GM12878 (cell line): ENCODE data around the gene IRS2.

Experiments used
- CHD2 ChIP-seq: IDR thresholded peaks from 2 replicates; pipeline ENCODE4 v1.6.1; 2011; ENCODE audit warnings: low read depth, low read length, improper control_type of control experiment, borderline replicate concordance
- CTCF ChIP-seq, 3 experiments: IDR thresholded peaks in 2 of 3; conservative IDR thresholded peaks in 1 of 3; 2 replicates each; pipeline ENCODE4 v1.5.1; 2011; ENCODE audit warnings: low read depth in 3 of 3, low read length in 3 of 3, mild to moderate bottlenecking in 3 of 3, control low read depth in 2 of 3, moderate library complexity in 2 of 3, inconsistent platforms in 1 of 3, mixed read lengths in 1 of 3; ENCODE audit not compliant: control insufficient read depth in 2 of 3, insufficient read depth in 1 of 3; ENCODE audit errors: extremely low read depth in 1 of 3
- FOXM1 ChIP-seq: IDR thresholded peaks from 2 replicates; pipeline ENCODE4 v1.6.1; 2012; ENCODE audit warnings: low read depth, mild to moderate bottlenecking, inconsistent platforms, low read length, moderate library complexity
- JUND ChIP-seq: IDR thresholded peaks from 2 replicates; pipeline ENCODE4 v1.6.1; 2012; ENCODE audit warnings: low read depth, mild to moderate bottlenecking, low read length, improper control_type of control experiment, moderate library complexity
- RCOR1 ChIP-seq: conservative IDR thresholded peaks from 2 replicates; pipeline ENCODE4 v1.6.1; 2012; ENCODE audit warnings: low read depth, low read length, improper control_type of control experiment
- SP1 ChIP-seq: IDR thresholded peaks from one replicate; pipeline ENCODE4 v1.6.1; 2011; ENCODE audit warnings: low read depth, low read length
- SUZ12 ChIP-seq: fragments of 200-600 bp; sonication (generic); IDR thresholded peaks from one replicate; pipeline ENCODE4 v1.6.1; 2018; ENCODE audit warnings: antibody characterized with exemption, mild to moderate bottlenecking; ENCODE audit not compliant: unreplicated experiment
- ZNF274 ChIP-seq: IDR thresholded peaks from one replicate; pipeline ENCODE4 v1.8.0; 2011; ENCODE audit not compliant: insufficient read length, insufficient read depth
- TF ChIP-seq, protein P1 (sequence below): fragments of 450-650 bp; IDR thresholded peaks from 2 replicates; pipeline ENCODE4 v1.6.1; 2017; ENCODE audit warnings: mild to moderate bottlenecking

GRCh38 chr13:109760402-109760801 is 26.0 kb downstream of the IRS2 start:
- TF ChIP-seq CTCF (IDR thresholded peaks at IDR 0.05 in 2 of 3, conservative IDR thresholded peaks at IDR 0.05 in 1 of 3; ENCODE audit: control insufficient read depth in 2 of 3, extremely low read depth in 1 of 3, insufficient read depth in 1 of 3, low read depth in 3 of 3, low read length in 3 of 3) (no peak), RCOR1 (no peak), CHD2 (no peak), ZNF274 (no peak), JUND (no peak), FOXM1 (no peak), SP1 (no peak), SUZ12 (no peak)
- TF ChIP-seq, protein P1, sequence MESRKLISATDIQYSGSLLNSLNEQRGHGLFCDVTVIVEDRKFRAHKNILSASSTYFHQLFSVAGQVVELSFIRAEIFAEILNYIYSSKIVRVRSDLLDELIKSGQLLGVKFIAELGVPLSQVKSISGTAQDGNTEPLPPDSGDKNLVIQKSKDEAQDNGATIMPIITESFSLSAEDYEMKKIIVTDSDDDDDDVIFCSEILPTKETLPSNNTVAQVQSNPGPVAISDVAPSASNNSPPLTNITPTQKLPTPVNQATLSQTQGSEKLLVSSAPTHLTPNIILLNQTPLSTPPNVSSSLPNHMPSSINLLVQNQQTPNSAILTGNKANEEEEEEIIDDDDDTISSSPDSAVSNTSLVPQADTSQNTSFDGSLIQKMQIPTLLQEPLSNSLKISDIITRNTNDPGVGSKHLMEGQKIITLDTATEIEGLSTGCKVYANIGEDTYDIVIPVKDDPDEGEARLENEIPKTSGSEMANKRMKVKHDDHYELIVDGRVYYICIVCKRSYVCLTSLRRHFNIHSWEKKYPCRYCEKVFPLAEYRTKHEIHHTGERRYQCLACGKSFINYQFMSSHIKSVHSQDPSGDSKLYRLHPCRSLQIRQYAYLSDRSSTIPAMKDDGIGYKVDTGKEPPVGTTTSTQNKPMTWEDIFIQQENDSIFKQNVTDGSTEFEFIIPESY, result no peak
